Measurements from ENCODE around the gene CLEC16A. TPM values are rescaled to one million over a fixed set of nuclear protein-coding genes. Genes with fewer than 3 reads are reported as not detected.

Gene CLEC16A
- total and polyA plus RNA-seq, 2 donors (not counting 1 experiment from before 2014, with no cell fraction given) = 21.9 to 79.5 TPM

- Mint-ChIP-seq H3K9me3 (ENCODE audit: insufficient read depth) (no peaks in the 10 kb centered on the region), H3K27me3 (no peaks in the 10 kb centered on the region), H3K4me3 (no peak overlapping the region), H3K27ac (no peak overlapping the region), H3K4me1 (peaks cover 9% of the 10 kb centered on the region)
- POLR2A ChIA-PET = no interaction called here
- ATAC-seq (ENCODE audit: low read depth) (no peak), DNase-seq (no peak)
- Histone ChIP-seq H3K9me3 (ENCODE audit: control extremely low read depth in 1 of 3, control insufficient read depth in 2 of 3, insufficient read depth in 1 of 3, low read length in 2 of 3) (no peaks in the 10 kb centered on the region), H3K27ac (ENCODE audit: low read length in 2 of 2) (no peak overlapping the region), H3K27me3 (replicated peaks in 1 of 4; ENCODE audit: control extremely low read depth in 1 of 4, control insufficient read depth in 3 of 4, insufficient read depth in 4 of 4, low read length in 3 of 4) (no peaks in the 10 kb centered on the region), H3K4me3 (ENCODE audit: control extremely low read depth in 1 of 5, extremely low read depth in 1 of 5, insufficient read depth in 1 of 5, low read depth in 2 of 5, low read length in 4 of 5) (no peak overlapping the region), H3K9ac (ENCODE audit: low read length) (no peak overlapping the region), H3K4me1 (ENCODE audit: control insufficient read depth in 2 of 2, insufficient read depth in 2 of 2, low read length in 2 of 2) (no peaks in the 10 kb centered on the region), H2AFZ (ENCODE audit: insufficient read depth, low read depth, low read length, poor library complexity, severe bottlenecking) (no peak overlapping the region), H3K4me2 (replicated peaks; ENCODE audit: low read depth, low read length, poor library complexity, severe bottlenecking) (no peak overlapping the region), H3K79me2 (ENCODE audit: control insufficient read depth, insufficient read depth, low read length) (no peaks in the 10 kb centered on the region), H4K20me1 (ENCODE audit: control insufficient read depth, insufficient read depth, low read length, poor library complexity, severe bottlenecking) (no peaks in the 10 kb centered on the region), H3K36me3 (replicated peaks in 1 of 2; ENCODE audit: control extremely low read depth in 1 of 2, control insufficient read depth in 1 of 2, extremely low read depth in 1 of 2, insufficient read depth in 2 of 2, low read length in 1 of 2) (peaks cover 10 to 44% of the 10 kb centered on the region in 2 experiments)
- intact Hi-C loops (cut with micrococcal nuclease) = no loop called here
- WGBS (ENCODE audit: insufficient coverage) = 85% methylated on average over 8 of the region's 9 CpGs
- TF ChIP-seq, protein P1, sequence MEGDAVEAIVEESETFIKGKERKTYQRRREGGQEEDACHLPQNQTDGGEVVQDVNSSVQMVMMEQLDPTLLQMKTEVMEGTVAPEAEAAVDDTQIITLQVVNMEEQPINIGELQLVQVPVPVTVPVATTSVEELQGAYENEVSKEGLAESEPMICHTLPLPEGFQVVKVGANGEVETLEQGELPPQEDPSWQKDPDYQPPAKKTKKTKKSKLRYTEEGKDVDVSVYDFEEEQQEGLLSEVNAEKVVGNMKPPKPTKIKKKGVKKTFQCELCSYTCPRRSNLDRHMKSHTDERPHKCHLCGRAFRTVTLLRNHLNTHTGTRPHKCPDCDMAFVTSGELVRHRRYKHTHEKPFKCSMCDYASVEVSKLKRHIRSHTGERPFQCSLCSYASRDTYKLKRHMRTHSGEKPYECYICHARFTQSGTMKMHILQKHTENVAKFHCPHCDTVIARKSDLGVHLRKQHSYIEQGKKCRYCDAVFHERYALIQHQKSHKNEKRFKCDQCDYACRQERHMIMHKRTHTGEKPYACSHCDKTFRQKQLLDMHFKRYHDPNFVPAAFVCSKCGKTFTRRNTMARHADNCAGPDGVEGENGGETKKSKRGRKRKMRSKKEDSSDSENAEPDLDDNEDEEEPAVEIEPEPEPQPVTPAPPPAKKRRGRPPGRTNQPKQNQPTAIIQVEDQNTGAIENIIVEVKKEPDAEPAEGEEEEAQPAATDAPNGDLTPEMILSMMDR (IDR thresholded peaks at IDR 0.05) = no peak
- no peak for TF ChIP-seq EZH2 (IDR thresholded peaks at IDR 0.05; ENCODE audit: borderline replicate concordance, insufficient read depth, low read depth, low read length, poor library complexity, severe bottlenecking)
- CTCF ChIA-PET = no interaction called here
Measured at GRCh38 chr16:11168386-11169051, 224.2 kb downstream of the CLEC16A start.

- Histone ChIP-seq H3K27ac (ENCODE audit: low read length in 2 of 2) (no peak overlapping the region), H3K4me3 (ENCODE audit: control extremely low read depth in 1 of 5, extremely low read depth in 1 of 5, insufficient read depth in 1 of 5, low read depth in 2 of 5, low read length in 4 of 5) (no peak overlapping the region), H3K9me3 (ENCODE audit: control extremely low read depth in 1 of 3, control insufficient read depth in 2 of 3, insufficient read depth in 1 of 3, low read length in 2 of 3) (no peaks in the 10 kb centered on the region), H3K9ac (ENCODE audit: low read length) (no peak overlapping the region), H3K4me1 (ENCODE audit: control insufficient read depth in 2 of 2, insufficient read depth in 2 of 2, low read length in 2 of 2) (no peaks in the 10 kb centered on the region), H4K20me1 (ENCODE audit: control insufficient read depth, insufficient read depth, low read length, poor library complexity, severe bottlenecking) (no peaks in the 10 kb centered on the region), H3K36me3 (replicated peaks in 1 of 2; ENCODE audit: control extremely low read depth in 1 of 2, control insufficient read depth in 1 of 2, extremely low read depth in 1 of 2, insufficient read depth in 2 of 2, low read length in 1 of 2) (peaks cover 10 to 48% of the 10 kb centered on the region in 2 experiments), H3K79me2 (ENCODE audit: control insufficient read depth, insufficient read depth, low read length) (no peaks in the 10 kb centered on the region), H2AFZ (ENCODE audit: insufficient read depth, low read depth, low read length, poor library complexity, severe bottlenecking) (no peak overlapping the region), H3K4me2 (replicated peaks; ENCODE audit: low read depth, low read length, poor library complexity, severe bottlenecking) (no peak overlapping the region), H3K27me3 (replicated peaks in 1 of 4; ENCODE audit: control extremely low read depth in 1 of 4, control insufficient read depth in 3 of 4, insufficient read depth in 4 of 4, low read length in 3 of 4) (no peaks in the 10 kb centered on the region)
- H3K9me3 Mint-ChIP-seq (ENCODE audit: insufficient read depth) = no peaks in the 10 kb centered on the region
- no peaks in the 10 kb centered on the region for H3K27me3 Mint-ChIP-seq
- 80% methylated on average over 4 of the region's 4 CpGs for WGBS (ENCODE audit: insufficient coverage)
- ChIA-PET POLR2A (no interaction called here), CTCF (no interaction called here)
- ATAC-seq (ENCODE audit: low read depth) = no peak
- TF ChIP-seq, protein P1 (IDR thresholded peaks at IDR 0.05) = no peak
- no peak for TF ChIP-seq EZH2 (IDR thresholded peaks at IDR 0.05; ENCODE audit: borderline replicate concordance, insufficient read depth, low read depth, low read length, poor library complexity, severe bottlenecking)
- DNase-seq = no peak
- intact Hi-C loops (cut with micrococcal nuclease) = no loop called here
- H3K4me1 Mint-ChIP-seq = peaks cover 11% of the 10 kb centered on the region
- no peak overlapping the region for H3K27ac Mint-ChIP-seq
- H3K4me3 Mint-ChIP-seq = no peak overlapping the region
Measured at GRCh38 chr16:11169641-11170040, 225.3 kb downstream of the CLEC16A start.
